Uterus (tissue), 2 donors: Measurements from ENCODE around the gene CHD5.

Experiments used
- CTCF ChIP-seq, 4 experiments: fragments of 200-600 bp in 2 of 4; fragments of 450-650 bp in 2 of 4; sonication (generic) in 2 of 4; IDR thresholded peaks; one replicate each; pipeline ENCODE4 v1.5.1; 2016 to 2019; ENCODE audit warnings: antibody characterized with exemption in 4 of 4, mild to moderate bottlenecking in 2 of 4, moderate library complexity in 1 of 4
- POLR2A ChIP-seq, 2 donors: fragments of 450-650 bp; IDR thresholded peaks; one replicate each; pipeline ENCODE4 v1.6.1; 2016; ENCODE audit warnings: antibody characterized with exemption in 2 of 2, mild to moderate bottlenecking in 1 of 2, moderate library complexity in 1 of 2

GRCh38 chr1:6105218-6105679 is 74.9 kb downstream of the CHD5 start:
- TF ChIP-seq CTCF (IDR thresholded peaks at IDR 0.05) (no peak), POLR2A (IDR thresholded peaks at IDR 0.05) (no peak)
